Measurements from ENCODE around the gene SGMS1. TPM values are rescaled to one million over a fixed set of nuclear protein-coding genes. Genes with fewer than 3 reads are reported as not detected.

SGMS1 gene
- polyA plus RNA-seq, 1 of the 3 experiments (the other 2 are of a cell fraction), result 6.3 TPM

GRCh38 chr10:50575477-50576244 lies 48.1 kb downstream of the SGMS1 start:
- Histone ChIP-seq H2AFZ (ENCODE audit: low read depth) (no peak overlapping the region), H3K9ac (no peak overlapping the region), H3K9me3 (no peaks in the 10 kb centered on the region), H3K27ac (ENCODE audit: low read depth in 2 of 2, low read length in 1 of 2) (peak overlapping the region in 1 of 2 experiments; percentile 71; a peak in 2 of 4 replicates), H3K4me3 (ENCODE audit: low read depth in 2 of 2, low read length in 1 of 2) (no peak overlapping the region), H3K36me3 (replicated peaks in 1 of 2; ENCODE audit: control insufficient read depth in 1 of 2, insufficient read depth in 2 of 2, low read length in 1 of 2) (no peaks in the 10 kb centered on the region), H3K27me3 (ENCODE audit: insufficient read depth) (no peaks in the 10 kb centered on the region), H3K4me1 (ENCODE audit: control insufficient read depth in 1 of 2, insufficient read depth in 2 of 2, low read depth in 1 of 2, low read length in 1 of 2) (peaks cover 13 to 25% of the 10 kb centered on the region in 2 experiments), H3F3A (replicated peaks; ENCODE audit: insufficient read depth) (peaks cover 11% of the 10 kb centered on the region), H3K4me2 (peak overlapping the region; percentile 39; the same call in 1 of the 2 replicates), H3K9me2 (no peaks in the 10 kb centered on the region), H3K79me2 (ENCODE audit: insufficient read depth) (0 out of 2 replicates have a peak, but pooled peaks cover 10% of the 10 kb centered on the region), H4K20me1 (ENCODE audit: insufficient read depth) (no peaks in the 10 kb centered on the region)
- no peak for DNase-seq
- 95% methylated on average over 5 of the region's 5 CpGs for WGBS (ENCODE audit: low lambda C conversion rate)
- POLR2A ChIA-PET, result no interaction called here
- CTCF ChIA-PET, result no interaction called here
- TF ChIP-seq EZH2phosphoT487 (IDR thresholded peaks at IDR 0.05; ENCODE audit: borderline replicate concordance, low read depth) (no peak), SMC3 (IDR thresholded peaks at IDR 0.05; ENCODE audit: low read depth, low read length) (no peak), MXI1 (IDR thresholded peaks at IDR 0.05; ENCODE audit: low read depth, low read length) (no peak), MAX (IDR thresholded peaks at IDR 0.05; ENCODE audit: low read depth) (no peak), NFIC (IDR thresholded peaks at IDR 0.05; ENCODE audit: borderline replicate concordance) (no peak), GABPA (IDR thresholded peaks at IDR 0.05; ENCODE audit: low read depth) (no peak), SIN3A (IDR thresholded peaks at IDR 0.05; ENCODE audit: borderline replicate concordance, low read depth, low read length) (no peak), TCF12 (IDR thresholded peaks at IDR 0.05) (no peak), RAD21 (IDR thresholded peaks at IDR 0.05; ENCODE audit: low read length) (no peak), RFX5 (IDR thresholded peaks at IDR 0.05; ENCODE audit: low read length) (no peak), POLR2AphosphoS5 (IDR thresholded peaks at IDR 0.05; ENCODE audit: low read depth, low read length) (no peak), ELF1 (IDR thresholded peaks at IDR 0.05) (no peak)
- TF ChIP-seq, protein P1, sequence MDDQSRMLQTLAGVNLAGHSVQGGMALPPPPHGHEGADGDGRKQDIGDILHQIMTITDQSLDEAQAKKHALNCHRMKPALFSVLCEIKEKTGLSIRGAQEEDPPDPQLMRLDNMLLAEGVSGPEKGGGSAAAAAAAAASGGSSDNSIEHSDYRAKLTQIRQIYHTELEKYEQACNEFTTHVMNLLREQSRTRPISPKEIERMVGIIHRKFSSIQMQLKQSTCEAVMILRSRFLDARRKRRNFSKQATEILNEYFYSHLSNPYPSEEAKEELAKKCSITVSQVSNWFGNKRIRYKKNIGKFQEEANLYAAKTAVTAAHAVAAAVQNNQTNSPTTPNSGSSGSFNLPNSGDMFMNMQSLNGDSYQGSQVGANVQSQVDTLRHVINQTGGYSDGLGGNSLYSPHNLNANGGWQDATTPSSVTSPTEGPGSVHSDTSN (IDR thresholded peaks at IDR 0.05), result no peak

- Histone ChIP-seq H3K27ac (ENCODE audit: low read depth in 2 of 2, low read length in 1 of 2) (no peak overlapping the region), H3K27me3 (ENCODE audit: insufficient read depth) (no peaks in the 10 kb centered on the region), H3K9me2 (no peaks in the 10 kb centered on the region), H3K4me2 (no peak overlapping the region), H2AFZ (ENCODE audit: low read depth) (no peak overlapping the region), H3K36me3 (replicated peaks in 1 of 2; ENCODE audit: control insufficient read depth in 1 of 2, insufficient read depth in 2 of 2, low read length in 1 of 2) (no peaks in the 10 kb centered on the region), H3K9ac (no peak overlapping the region), H3K9me3 (no peaks in the 10 kb centered on the region), H4K20me1 (ENCODE audit: insufficient read depth) (no peaks in the 10 kb centered on the region), H3K79me2 (ENCODE audit: insufficient read depth) (peaks cover 10% of the 10 kb centered on the region; the same call in 1 of the 2 replicates), H3F3A (replicated peaks; ENCODE audit: insufficient read depth) (peaks cover 11% of the 10 kb centered on the region), H3K4me1 (ENCODE audit: control insufficient read depth in 1 of 2, insufficient read depth in 2 of 2, low read depth in 1 of 2, low read length in 1 of 2) (peaks cover 13 to 25% of the 10 kb centered on the region in 2 experiments), H3K4me3 (ENCODE audit: low read depth in 2 of 2, low read length in 1 of 2) (no peak overlapping the region)
- no peak for TF ChIP-seq USF1 (IDR thresholded peaks at IDR 0.05; ENCODE audit: borderline replicate concordance, low read depth)
- no peak for TF ChIP-seq IRF3 (IDR thresholded peaks at IDR 0.05; ENCODE audit: low read depth, low read length)
- TF ChIP-seq GABPA (IDR thresholded peaks at IDR 0.05; ENCODE audit: low read depth), result no peak
- TF ChIP-seq, protein P1 (IDR thresholded peaks at IDR 0.05), result no peak
- TF ChIP-seq NRF1 (IDR thresholded peaks at IDR 0.05; ENCODE audit: low read depth, low read length), result no peak
- POLR2A ChIA-PET, result no interaction called here
- no peak for DNase-seq
- WGBS (ENCODE audit: low lambda C conversion rate), result 96% methylated on average over 5 of the region's 5 CpGs
- CTCF ChIA-PET, result no interaction called here
Measured at GRCh38 chr10:50574931-50575330, 48.8 kb downstream of the SGMS1 start.
